NCI-H1105 (cell line): ENCODE data around the gene PDE6C.

Experiments used
- DNase-seq: peaks from one replicate; lab custom pipeline; 2025; lab: John Stamatoyannopoulos, UW

Gene PDE6C

GRCh38 chr10:93612311-93612710 lies at the start of gene PDE6C:
Gene PDE6C (plus strand): TSS chr10:93612537. CDS start chr10:93612726, 189 bp downstream.
- DNase-seq, result no peak

- DNase-seq, result no peak
These were observed 46.9 kb upstream of the PDE6C start for GRCh38 chr10:93565446-93565845.

GRCh38 chr10:93566435-93567276 lies 45.7 kb upstream of the PDE6C start, which contains the start of gene FFAR4:
Gene FFAR4 (plus strand): TSS chr10:93566665. CDS start chr10:93566721, 56 bp downstream.
- DNase-seq, result no peak

GRCh38 chr10:93567277-93568104 lies 44.8 kb upstream of the PDE6C start:
- no peak for DNase-seq

GRCh38 chr10:93568105-93568390 lies 44.3 kb upstream of the PDE6C start:
- no peak for DNase-seq

- no peak for DNase-seq
These were observed 42.0 kb upstream of the PDE6C start for GRCh38 chr10:93570383-93570782.

- DNase-seq, result no peak
These were observed 39.7 kb upstream of the PDE6C start for GRCh38 chr10:93572606-93573005.

- DNase-seq, result no peak
These were observed 39.1 kb upstream of the PDE6C start for GRCh38 chr10:93573051-93573909.

- no peak for DNase-seq
These were observed 38.4 kb upstream of the PDE6C start for GRCh38 chr10:93573924-93574323.

- DNase-seq, result no peak
These were observed 35.4 kb upstream of the PDE6C start for GRCh38 chr10:93576888-93577287.

- no peak for DNase-seq
These were observed 34.8 kb upstream of the PDE6C start for GRCh38 chr10:93577565-93577964.

GRCh38 chr10:93579089-93579488 lies 33.2 kb upstream of the PDE6C start:
- no peak for DNase-seq

- DNase-seq, result no peak
These were observed 32.2 kb upstream of the PDE6C start for GRCh38 chr10:93579985-93580711.

- no peak for DNase-seq
These were observed 31.5 kb upstream of the PDE6C start for GRCh38 chr10:93580828-93581227.

GRCh38 chr10:93584445-93584844 lies 27.9 kb upstream of the PDE6C start:
- DNase-seq, result no peak

GRCh38 chr10:93589648-93590562 lies 22.4 kb upstream of the PDE6C start:
- no peak for DNase-seq

- no peak for DNase-seq
These were observed 21.7 kb upstream of the PDE6C start for GRCh38 chr10:93590638-93591037.

GRCh38 chr10:93591065-93591808 lies 21.1 kb upstream of the PDE6C start:
- no peak for DNase-seq

- DNase-seq, result no peak
These were observed 19.1 kb upstream of the PDE6C start for GRCh38 chr10:93593254-93593653.

- no peak for DNase-seq
These were observed 18.6 kb upstream of the PDE6C start for GRCh38 chr10:93593749-93594148.
